Neutrophil (primary cell): Measurements from ENCODE around the gene TFCP2L1.

Source experiments
- H3K27ac ChIP-seq: fragments of 200-600 bp; sonication (generic); 2 replicates; pipeline ENCODE4 v1.5.1; 2016; ENCODE audit warnings: mild to moderate bottlenecking, moderate library complexity
- H3K27me3 ChIP-seq: fragments of 200-600 bp; sonication (generic); 2 replicates; pipeline ENCODE4 v1.6.0; 2016; ENCODE audit warnings: mild to moderate bottlenecking
- H3K36me3 ChIP-seq: fragments of 200-600 bp; sonication (generic); 2 replicates; pipeline ENCODE4 v1.5.1; 2017
- H3K4me1 ChIP-seq, 2 experiments: fragments of 200-600 bp in 1 of 2; sonication (generic) in 1 of 2; 1 replicate in 1 of 2; 2 replicates in 1 of 2; pipeline versions ENCODE4 v1.5.1 to v1.6.1; 2013 to 2016; ENCODE audit warnings: low read depth in 1 of 2, low read length in 1 of 2, mild to moderate bottlenecking in 1 of 2, moderate library complexity in 1 of 2; ENCODE audit not compliant: control insufficient read depth in 1 of 2, insufficient read depth in 1 of 2
- H3K4me3 ChIP-seq, 2 experiments: fragments of 200-600 bp in 1 of 2; sonication (generic) in 1 of 2; 1 replicate in 1 of 2; 2 replicates in 1 of 2; pipeline ENCODE4 v1.5.1; 2013 to 2016; ENCODE audit warnings: low read depth in 1 of 2, low read length in 1 of 2, mild to moderate bottlenecking in 1 of 2, moderate library complexity in 1 of 2
- H3K9me3 ChIP-seq: fragments of 200-600 bp; sonication (generic); 2 replicates; pipeline ENCODE4 v1.5.1; 2016
- TF ChIP-seq, protein P1 (sequence below): fragments of 200-600 bp; sonication (generic); IDR thresholded peaks from 2 replicates; pipeline ENCODE4 v1.5.1; 2016; ENCODE audit warnings: antibody characterized with exemption

TFCP2L1 gene

GRCh38 chr2:121191191-121192170 is 93.5 kb downstream of the TFCP2L1 start:
- TF ChIP-seq, protein P1, sequence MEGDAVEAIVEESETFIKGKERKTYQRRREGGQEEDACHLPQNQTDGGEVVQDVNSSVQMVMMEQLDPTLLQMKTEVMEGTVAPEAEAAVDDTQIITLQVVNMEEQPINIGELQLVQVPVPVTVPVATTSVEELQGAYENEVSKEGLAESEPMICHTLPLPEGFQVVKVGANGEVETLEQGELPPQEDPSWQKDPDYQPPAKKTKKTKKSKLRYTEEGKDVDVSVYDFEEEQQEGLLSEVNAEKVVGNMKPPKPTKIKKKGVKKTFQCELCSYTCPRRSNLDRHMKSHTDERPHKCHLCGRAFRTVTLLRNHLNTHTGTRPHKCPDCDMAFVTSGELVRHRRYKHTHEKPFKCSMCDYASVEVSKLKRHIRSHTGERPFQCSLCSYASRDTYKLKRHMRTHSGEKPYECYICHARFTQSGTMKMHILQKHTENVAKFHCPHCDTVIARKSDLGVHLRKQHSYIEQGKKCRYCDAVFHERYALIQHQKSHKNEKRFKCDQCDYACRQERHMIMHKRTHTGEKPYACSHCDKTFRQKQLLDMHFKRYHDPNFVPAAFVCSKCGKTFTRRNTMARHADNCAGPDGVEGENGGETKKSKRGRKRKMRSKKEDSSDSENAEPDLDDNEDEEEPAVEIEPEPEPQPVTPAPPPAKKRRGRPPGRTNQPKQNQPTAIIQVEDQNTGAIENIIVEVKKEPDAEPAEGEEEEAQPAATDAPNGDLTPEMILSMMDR: no peak
- Histone ChIP-seq H3K9me3 (no peaks in the 10 kb centered on the region), H3K4me1 (peaks cover 44 to 48% of the 10 kb centered on the region in 2 experiments), H3K36me3 (no peaks in the 10 kb centered on the region), H3K27ac (no peak overlapping the region), H3K27me3 (no peaks in the 10 kb centered on the region), H3K4me3 (no peak overlapping the region)

DNA sequence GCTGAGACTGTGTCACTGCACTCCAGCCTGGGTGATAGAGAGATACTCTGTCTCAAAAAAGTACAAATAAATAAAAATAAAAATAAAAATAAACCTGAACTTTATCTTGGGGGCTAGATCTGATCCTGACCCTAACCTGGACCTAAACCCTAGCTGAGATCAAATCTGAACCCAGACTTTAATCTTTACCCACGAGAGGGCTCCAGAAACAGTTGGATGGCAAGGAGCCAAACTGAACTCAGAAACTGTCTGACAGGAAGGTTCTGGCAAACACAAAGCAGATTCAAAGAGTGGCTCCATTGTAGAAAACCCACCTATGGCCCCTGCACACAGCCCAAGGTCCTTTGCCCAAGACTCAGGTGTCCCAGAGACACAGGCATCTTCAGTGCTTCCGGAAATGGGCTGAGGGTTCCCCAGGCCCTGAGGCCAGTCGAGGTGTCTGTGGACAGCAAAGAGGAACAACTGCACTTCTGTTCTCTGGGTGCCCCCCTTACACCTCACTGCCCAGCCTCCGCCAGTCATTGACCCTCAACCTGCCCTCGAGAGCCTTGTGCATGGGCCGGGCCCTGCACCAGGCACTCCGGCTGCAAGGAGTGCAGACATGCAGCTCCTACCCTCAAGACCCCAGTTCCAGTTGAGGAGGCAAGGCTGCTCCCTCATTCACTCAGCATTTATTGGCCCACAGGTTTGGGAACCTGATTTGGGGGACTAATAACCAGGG is 95.2 kb downstream of the TFCP2L1 start:
- no peaks in the 10 kb centered on the region for H3K9me3 ChIP-seq
- peak overlapping the region; percentile 56 for H3K27ac ChIP-seq
- H3K36me3 ChIP-seq: no peaks in the 10 kb centered on the region
- TF ChIP-seq, protein P1: no peak
- no peak overlapping the region for H3K4me3 ChIP-seq
- H3K4me1 ChIP-seq: peaks cover 31% of the 10 kb centered on the region in 2 experiments
- no peaks in the 10 kb centered on the region for H3K27me3 ChIP-seq

GRCh38 chr2:121189011-121189410 is 96.0 kb downstream of the TFCP2L1 start:
- peak overlapping the region; percentile 56 for H3K27ac ChIP-seq
- H3K27me3 ChIP-seq: no peaks in the 10 kb centered on the region
- no peaks in the 10 kb centered on the region for H3K36me3 ChIP-seq
- no peaks in the 10 kb centered on the region for H3K9me3 ChIP-seq
- H3K4me1 ChIP-seq: peaks cover 24 to 25% of the 10 kb centered on the region in 2 experiments
- no peak overlapping the region for H3K4me3 ChIP-seq
- TF ChIP-seq, protein P1: no peak

DNA sequence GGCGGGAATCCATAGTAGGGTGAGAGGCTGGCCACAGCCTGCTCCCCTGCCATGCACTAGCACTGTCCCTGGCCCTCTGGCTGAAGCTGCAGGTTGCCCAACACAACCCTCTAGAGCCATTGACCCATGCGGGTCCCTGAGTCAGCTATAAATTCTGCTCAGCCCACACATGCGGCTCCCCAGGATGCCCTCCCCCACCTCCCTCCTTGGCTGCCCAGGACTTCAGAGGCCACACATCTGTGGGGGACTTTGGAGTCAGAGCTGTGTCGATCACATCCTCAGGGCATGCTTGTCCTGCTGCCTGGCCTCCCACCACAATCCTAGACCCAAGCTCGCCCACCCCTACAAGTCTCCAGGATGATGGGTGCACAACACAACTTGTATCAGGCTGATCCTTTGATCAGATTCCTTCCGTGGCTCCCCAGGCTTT is 97.0 kb downstream of the TFCP2L1 start:
- Histone ChIP-seq H3K27me3 (no peaks in the 10 kb centered on the region), H3K4me3 (no peak overlapping the region), H3K4me1 (peaks cover 24 to 25% of the 10 kb centered on the region in 2 experiments), H3K9me3 (no peaks in the 10 kb centered on the region), H3K27ac (no peak overlapping the region), H3K36me3 (no peaks in the 10 kb centered on the region)
- TF ChIP-seq, protein P1: no peak

DNA sequence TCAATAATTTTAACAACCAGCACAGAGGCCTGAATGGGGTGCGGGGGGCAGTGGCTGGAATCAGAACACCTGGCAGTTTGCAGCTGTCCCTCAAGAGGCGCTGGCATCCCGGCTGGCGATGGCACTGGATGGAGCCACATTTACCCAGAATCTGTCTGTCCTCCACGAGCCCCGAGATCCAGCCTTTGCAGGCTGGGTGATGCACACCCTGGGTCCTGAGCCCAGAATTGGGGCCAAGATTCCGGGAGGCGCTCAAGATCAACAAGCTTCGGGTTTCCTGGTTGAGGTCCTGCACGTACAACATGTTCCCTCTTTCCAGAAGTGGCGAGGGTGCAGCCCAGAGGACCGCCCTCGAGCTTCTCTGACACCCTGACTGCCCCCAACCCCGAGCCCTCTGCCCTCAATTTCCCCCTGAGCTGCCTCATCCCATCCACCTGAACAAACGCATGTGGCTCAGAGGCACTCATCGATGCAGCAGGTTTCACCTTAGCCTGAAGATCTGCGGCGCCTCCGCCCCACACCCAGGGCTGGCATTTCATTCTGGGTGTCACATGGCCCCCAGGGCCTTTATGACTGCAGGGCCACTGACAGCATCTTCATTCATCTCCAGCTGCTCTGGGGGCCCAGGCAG is 97.5 kb downstream of the TFCP2L1 start:
- Histone ChIP-seq H3K27ac (no peak overlapping the region), H3K27me3 (no peaks in the 10 kb centered on the region), H3K36me3 (no peaks in the 10 kb centered on the region), H3K4me1 (peaks cover 24 to 25% of the 10 kb centered on the region in 2 experiments), H3K9me3 (no peaks in the 10 kb centered on the region), H3K4me3 (no peak overlapping the region)
- TF ChIP-seq, protein P1: no peak
